Transverse colon (tissue), 4 donors: ENCODE measurements around the gene HLA-DQB2. TPM values are rescaled to one million over a fixed set of nuclear protein-coding genes. Genes with fewer than 3 reads are reported as not detected.
"Not testable (repeated sequence)": the region's sequence is repeated elsewhere in the genome, so short reads cannot be mapped to it uniquely, and the experiment has no call there.

Experiments used
- DNase-seq: peaks from one replicate; pipeline ENCODE4 v3.0.0-alpha.2; 2019
- H3K27ac ChIP-seq, 4 donors: fragments of 200-600 bp; sonication (generic); 2 replicates each; pipeline ENCODE4 v1.5.1; 2016 to 2018; ENCODE audit warnings: inconsistent platforms in 4 of 4
- H3K27me3 ChIP-seq: fragments of 200-600 bp; sonication (generic); 2 replicates; pipeline ENCODE4 v1.5.1; 2017; ENCODE audit warnings: inconsistent platforms
- H3K36me3 ChIP-seq, 4 donors: fragments of 200-600 bp; sonication (generic); 2 replicates each; pipeline ENCODE4 v1.5.1; 2017 to 2019; ENCODE audit warnings: inconsistent platforms in 4 of 4
- H3K4me1 ChIP-seq, 4 donors: fragments of 200-600 bp; sonication (generic); 2 replicates each; pipeline ENCODE4 v1.5.1; 2017 to 2020; ENCODE audit warnings: inconsistent platforms in 4 of 4
- H3K4me3 ChIP-seq, 4 donors: fragments of 200-600 bp; sonication (generic); 1 replicate in 1 of 4; 2 replicates in 3 of 4; pipeline versions ENCODE4 v1.5.1 to v1.6.1; 2017 to 2019; ENCODE audit warnings: inconsistent platforms in 4 of 4
- H3K9me3 ChIP-seq, 2 donors: fragments of 200-600 bp; sonication (generic); 2 replicates each; pipeline ENCODE4 v1.5.1; 2017 to 2019; ENCODE audit warnings: inconsistent platforms in 2 of 2
- CTCF ChIP-seq, 5 experiments: fragments of 200-600 bp in 3 of 5; fragments of 450-650 bp in 2 of 5; sonication (generic) in 3 of 5; IDR thresholded peaks; 1 replicate in 2 of 5; 2 replicates in 3 of 5; pipeline ENCODE4 v1.5.1; 2016 to 2017; ENCODE audit warnings: antibody characterized with exemption in 5 of 5, inconsistent platforms in 3 of 5, mild to moderate bottlenecking in 2 of 5, moderate library complexity in 1 of 5
- EP300 ChIP-seq: sonication (generic); formaldehyde crosslinking; IDR thresholded peaks from one replicate; pipeline ENCODE4 v1.6.1; 2017; ENCODE audit warnings: antibody characterized with exemption, low read depth
- POLR2A ChIP-seq: fragments of 450-650 bp; IDR thresholded peaks from one replicate; pipeline ENCODE4 v1.6.1; 2016; ENCODE audit warnings: antibody characterized with exemption, mild to moderate bottlenecking, moderate library complexity
- POLR2AphosphoS5 ChIP-seq, 3 donors: sonication (generic); formaldehyde crosslinking; IDR thresholded peaks; one replicate each; pipeline ENCODE4 v1.6.1; 2016; ENCODE audit warnings: antibody characterized with exemption in 3 of 3
- WGBS, 2 donors: methylation state at CpG; one replicate each; pipeline ENCODE4 v1.1.5; 2018; ENCODE audit warnings: low coverage in 1 of 2; 5-methylcytosine and 5-hydroxymethylcytosine counted together
- in situ Hi-C, 4 donors: fragments of 200-750 bp; cut with MboI; loops; one replicate each; pipeline versions ENCODE4 v1.15.0 to v1.15.1; 2017; ENCODE audit warnings: low sequenced_read_pairs in 3 of 4, low pct_ligation_motif_present in 1 of 4, low pct_unique_long_range_greater_than_20kb in 1 of 4
- intact Hi-C: fragments of 100-400 bp; cut with DNase I; formaldehyde crosslinking; loops from one replicate; pipeline ENCODE4 v1.15.1; 2023; ENCODE audit warnings: low total_unique reads
- total RNA-seq, 4 donors: library from RNA; depleted of rRNA; stranded (reverse); fragments of >200 nt; gene quantifications; one replicate each; pipeline ENCODE4 v1.1.0, GENCODE V29; 2016

Gene HLA-DQB2
- total RNA-seq, 4 donors from 2014 or later: 0.27 to 0.32 TPM; not detected in 2

- Histone ChIP-seq H3K4me3 (no peak overlapping the region), H3K27me3 (peaks cover 15% of the 10 kb centered on the region), H3K36me3 (no peaks in the 10 kb centered on the region), H3K9me3 (no peaks in the 10 kb centered on the region), H3K27ac (no peak overlapping the region), H3K4me1 (no peaks in the 10 kb centered on the region)
- DNase-seq: no peak
- in situ Hi-C loops: loop anchor here in 3 of 4 donors (5.0 kb wide), 1 partner anchor 102 kb away; no protein-coding TSS in a partner anchor
- 24 to 33% methylated on average over 1 of the region's 1 CpG for WGBS, 2 donors
- TF ChIP-seq EP300 (no peak), CTCF (IDR thresholded peaks at IDR 0.05) (no peak), POLR2A (no peak)
- intact Hi-C loops: no loop called here
Measured at GRCh38 chr6:32764048-32764447, 716 bp upstream of the HLA-DQB2 start.

GRCh38 chr6:32761548-32761947 is 1.8 kb downstream of the HLA-DQB2 start:
- Histone ChIP-seq H3K4me1 (no peaks in the 10 kb centered on the region), H3K27ac (no peak overlapping the region), H3K9me3 (no peaks in the 10 kb centered on the region), H3K36me3 (no peaks in the 10 kb centered on the region), H3K27me3 (peaks cover 8% of the 10 kb centered on the region), H3K4me3 (no peak overlapping the region)
- no peak for DNase-seq
- intact Hi-C loops: loop anchor here (2.0 kb wide), 1 partner anchor 97 kb away; no protein-coding TSS in a partner anchor
- no peak for TF ChIP-seq POLR2AphosphoS5 (IDR thresholded peaks at IDR 0.05)
- TF ChIP-seq POLR2A: no peak
- no peak for TF ChIP-seq EP300
- TF ChIP-seq CTCF (IDR thresholded peaks at IDR 0.05): no peak
- in situ Hi-C loops: loop anchor here in 3 of 4 donors (5.0 kb wide), 1 partner anchor 99 kb away; no protein-coding TSS in a partner anchor
- 90% methylated on average over 40 of the region's 40 CpGs; no CpG with 5 or more reads in 1 of the 2 donors for whole genome bisulfite sequencing, 2 donors

GRCh38 chr6:32761072-32761471 is 2.3 kb downstream of the HLA-DQB2 start:
- Histone ChIP-seq H3K4me3 (no peak overlapping the region), H3K27ac (no peak overlapping the region), H3K4me1 (no peaks in the 10 kb centered on the region), H3K36me3 (no peaks in the 10 kb centered on the region), H3K9me3 (no peaks in the 10 kb centered on the region), H3K27me3 (peaks cover 10% of the 10 kb centered on the region)
- in situ Hi-C loops: loop anchor here in 3 of 4 donors (5.0 kb wide), 1 partner anchor 99 kb away; no protein-coding TSS in a partner anchor
- DNase-seq: no peak
- intact Hi-C loops: loop anchor here (2.0 kb wide), 1 partner anchor 96 kb away; no protein-coding TSS in a partner anchor
- TF ChIP-seq POLR2AphosphoS5 (IDR thresholded peaks at IDR 0.05) (no peak), POLR2A (no peak), EP300 (no peak), CTCF (IDR thresholded peaks at IDR 0.05) (no peak)
- WGBS, 2 donors: 81 to 83% methylated on average over 16 of the region's 16 CpGs

GRCh38 chr6:32759669-32760068 is 3.7 kb downstream of the HLA-DQB2 start:
- in situ Hi-C loops (loop anchor here in 3 of 4 donors (5.0 kb wide), 1 partner anchor 97 kb away; no protein-coding TSS in a partner anchor), intact Hi-C loops (loop anchor here (2.0 kb wide), 1 partner anchor 95 kb away; no protein-coding TSS in a partner anchor)
- peaks cover 12% of the 10 kb centered on the region for H3K27me3 ChIP-seq
- no peaks in the 10 kb centered on the region for H3K4me1 ChIP-seq
- H3K36me3 ChIP-seq: no peaks in the 10 kb centered on the region
- no peaks in the 10 kb centered on the region for H3K9me3 ChIP-seq
- H3K27ac ChIP-seq: no peak overlapping the region
- WGBS, 2 donors: 73 to 75% methylated on average over 1 of the region's 1 CpG
- no peak for TF ChIP-seq POLR2A
- TF ChIP-seq POLR2AphosphoS5 (IDR thresholded peaks at IDR 0.05): no peak
- H3K4me3 ChIP-seq: no peak overlapping the region
- DNase-seq: no peak

- H3K27me3 ChIP-seq: peaks cover 42% of the 10 kb centered on the region
- TF ChIP-seq CTCF (IDR thresholded peaks at IDR 0.05): no peak
- no peak for TF ChIP-seq EP300
- no peak for TF ChIP-seq POLR2A
- no peak for TF ChIP-seq POLR2AphosphoS5 (IDR thresholded peaks at IDR 0.05)
- H3K36me3 ChIP-seq: no peaks in the 10 kb centered on the region
- in situ Hi-C loops (no loop called here), intact Hi-C loops (no loop called here)
- H3K9me3 ChIP-seq: no peaks in the 10 kb centered on the region
- H3K4me1 ChIP-seq: no peaks in the 10 kb centered on the region
- H3K27ac ChIP-seq: no peak overlapping the region
- no peak overlapping the region for H3K4me3 ChIP-seq
- peak; percentile 53 for DNase-seq
- WGBS, 2 donors: 17 to 40% methylated on average over 5 to 8 of the region's 8 CpGs
Measured at GRCh38 chr6:32752580-32752979, 10.8 kb downstream of the HLA-DQB2 start.

GRCh38 chr6:32745649-32746048 is 17.7 kb downstream of the HLA-DQB2 start:
- peaks cover 42% of the 10 kb centered on the region for H3K27me3 ChIP-seq
- 58% methylated on average over 1 of the region's 1 CpG; no CpG with 5 or more reads in 1 of the 2 donors for WGBS, 2 donors
- in situ Hi-C loops, H3K4me1 ChIP-seq, intact Hi-C loops, H3K9me3 ChIP-seq, H3K36me3 ChIP-seq, DNase-seq, H3K4me3 ChIP-seq, H3K27ac ChIP-seq: not testable (repeated sequence)
